Progenitor cell of endocrine pancreas (in vitro differentiated cells): ENCODE results near the gene HYDIN. TPM values are rescaled to one million over a fixed set of nuclear protein-coding genes. Genes with fewer than 3 reads are reported as not detected.

Source experiments
- DNase-seq: peaks from one replicate; pipeline ENCODE4 v3.0.0; 2021; ENCODE audit warnings: low spot score; ENCODE audit not compliant: unreplicated experiment
- H3K27ac Mint-ChIP-seq: 2 replicates; pipeline ENCODE4 v1.8.0; 2021; ENCODE audit warnings: mild to moderate bottlenecking, moderate library complexity, mixed read lengths
- H3K27me3 Mint-ChIP-seq: 2 replicates; pipeline ENCODE4 v1.8.0; 2021; ENCODE audit warnings: mixed read lengths
- H3K36me3 Mint-ChIP-seq: 2 replicates; pipeline ENCODE4 v1.8.0; 2022; ENCODE audit warnings: mixed read lengths; ENCODE audit not compliant: insufficient read depth
- H3K4me1 Mint-ChIP-seq: 2 replicates; pipeline ENCODE4 v1.8.0; 2021; ENCODE audit warnings: low read depth, mixed read lengths
- H3K4me3 Mint-ChIP-seq: 2 replicates; pipeline ENCODE4 v1.8.0; 2021; ENCODE audit warnings: low read depth, mild to moderate bottlenecking, moderate library complexity, mixed read lengths
- H3K9me3 Mint-ChIP-seq: 2 replicates; pipeline ENCODE4 v1.8.0; 2021; ENCODE audit warnings: low read depth, mixed read lengths
- total RNA-seq: library from RNA; stranded (reverse); gene quantifications from 2 replicates; pipeline ENCODE4 v1.2.1, GENCODE V29; 2021
- TF ChIP-seq, protein P1 (sequence below): fragments of 200-600 bp; sonication (generic); IDR thresholded peaks from one replicate; pipeline ENCODE4 v1.5.0; 2021; ENCODE audit warnings: antibody characterized with exemption, mild to moderate bottlenecking; ENCODE audit not compliant: unreplicated experiment

HYDIN gene
- total RNA-seq, 1 donor from 2014 or later, result 21.7 TPM

DNA sequence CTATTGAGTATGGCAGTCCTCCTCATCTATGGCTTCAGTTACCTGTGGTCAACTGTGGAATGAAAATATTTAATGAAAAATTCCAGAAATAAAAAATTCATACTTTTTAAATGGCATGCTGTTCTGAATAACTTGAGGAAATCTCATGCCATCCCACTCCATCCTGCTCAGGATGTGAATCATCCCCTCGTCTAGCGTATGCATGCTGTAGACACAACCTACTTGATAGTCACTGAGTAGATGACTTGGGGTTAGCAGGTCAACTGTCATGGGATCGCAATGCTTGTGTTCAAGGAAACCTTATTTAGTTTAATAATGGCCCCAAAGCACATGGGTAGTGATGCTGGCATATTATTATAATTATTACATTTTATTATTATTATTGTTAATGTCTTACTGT lies 424.7 kb downstream of the HYDIN start:
- peaks cover 38% of the 10 kb centered on the region for H3K27me3 Mint-ChIP-seq
- TF ChIP-seq, protein P1, sequence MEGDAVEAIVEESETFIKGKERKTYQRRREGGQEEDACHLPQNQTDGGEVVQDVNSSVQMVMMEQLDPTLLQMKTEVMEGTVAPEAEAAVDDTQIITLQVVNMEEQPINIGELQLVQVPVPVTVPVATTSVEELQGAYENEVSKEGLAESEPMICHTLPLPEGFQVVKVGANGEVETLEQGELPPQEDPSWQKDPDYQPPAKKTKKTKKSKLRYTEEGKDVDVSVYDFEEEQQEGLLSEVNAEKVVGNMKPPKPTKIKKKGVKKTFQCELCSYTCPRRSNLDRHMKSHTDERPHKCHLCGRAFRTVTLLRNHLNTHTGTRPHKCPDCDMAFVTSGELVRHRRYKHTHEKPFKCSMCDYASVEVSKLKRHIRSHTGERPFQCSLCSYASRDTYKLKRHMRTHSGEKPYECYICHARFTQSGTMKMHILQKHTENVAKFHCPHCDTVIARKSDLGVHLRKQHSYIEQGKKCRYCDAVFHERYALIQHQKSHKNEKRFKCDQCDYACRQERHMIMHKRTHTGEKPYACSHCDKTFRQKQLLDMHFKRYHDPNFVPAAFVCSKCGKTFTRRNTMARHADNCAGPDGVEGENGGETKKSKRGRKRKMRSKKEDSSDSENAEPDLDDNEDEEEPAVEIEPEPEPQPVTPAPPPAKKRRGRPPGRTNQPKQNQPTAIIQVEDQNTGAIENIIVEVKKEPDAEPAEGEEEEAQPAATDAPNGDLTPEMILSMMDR, result no peak
- H3K4me3 Mint-ChIP-seq, result no peak overlapping the region
- no peaks in the 10 kb centered on the region for H3K36me3 Mint-ChIP-seq
- peaks cover 4% of the 10 kb centered on the region for H3K9me3 Mint-ChIP-seq
- H3K4me1 Mint-ChIP-seq, result no peaks in the 10 kb centered on the region
- no peak for DNase-seq
- H3K27ac Mint-ChIP-seq, result no peak overlapping the region

DNA sequence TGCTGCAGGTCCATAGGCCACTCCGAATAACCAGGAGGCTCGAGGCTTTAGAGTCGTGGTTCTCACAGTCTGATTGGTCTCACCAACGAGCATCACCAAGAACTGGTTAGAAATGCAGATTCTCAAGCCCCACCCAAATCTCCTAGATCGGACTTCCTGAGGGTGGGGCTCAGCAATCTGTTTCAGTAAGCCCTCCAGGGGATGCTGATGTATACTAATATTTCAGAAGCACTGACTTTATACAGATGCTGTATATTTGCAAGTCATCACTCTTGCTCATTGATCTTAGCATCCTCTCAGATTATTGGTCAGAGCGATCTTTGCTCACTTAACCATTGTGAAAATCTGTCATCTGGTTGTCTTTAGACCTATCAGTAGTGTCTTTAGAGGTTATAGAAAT lies 425.1 kb downstream of the HYDIN start:
- no peak for DNase-seq

DNA sequence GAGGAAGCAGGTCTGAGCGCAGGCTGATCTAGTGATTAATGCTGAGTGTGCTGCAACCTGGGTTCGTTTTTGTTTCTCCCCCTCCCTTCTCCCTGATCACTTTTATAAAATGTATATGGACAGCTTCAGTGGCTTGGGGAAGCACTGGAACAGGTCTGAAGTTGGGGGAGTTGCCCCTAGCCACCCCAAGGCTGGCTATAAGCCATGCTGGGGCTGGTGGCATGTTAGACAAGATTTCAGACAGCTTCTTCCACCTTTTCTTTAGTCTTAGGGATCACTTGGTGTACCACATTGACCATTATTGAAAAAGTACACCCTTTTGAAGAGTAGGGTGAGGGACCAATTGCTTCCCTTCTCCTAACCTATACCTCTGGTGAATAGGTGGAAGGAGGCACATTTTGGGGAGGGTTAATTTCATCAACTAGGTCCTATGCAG lies 425.8 kb downstream of the HYDIN start:
- DNase-seq, result no peak
- TF ChIP-seq, protein P1, result no peak
- Mint-ChIP-seq H3K4me1 (peaks cover 8% of the 10 kb centered on the region), H3K27ac (no peak overlapping the region), H3K9me3 (peaks cover 4% of the 10 kb centered on the region), H3K27me3 (peaks cover 38% of the 10 kb centered on the region), H3K36me3 (no peaks in the 10 kb centered on the region), H3K4me3 (no peak overlapping the region)

More for the DNA sequence above, 425.1 kb downstream of the HYDIN start:
- peaks cover 2% of the 10 kb centered on the region for H3K4me1 Mint-ChIP-seq
- no peaks in the 10 kb centered on the region for H3K36me3 Mint-ChIP-seq
- TF ChIP-seq, protein P1, result no peak
- H3K27me3 Mint-ChIP-seq, result peaks cover 38% of the 10 kb centered on the region
- no peak overlapping the region for H3K27ac Mint-ChIP-seq
- H3K4me3 Mint-ChIP-seq, result no peak overlapping the region
- H3K9me3 Mint-ChIP-seq, result peaks cover 4% of the 10 kb centered on the region

DNA sequence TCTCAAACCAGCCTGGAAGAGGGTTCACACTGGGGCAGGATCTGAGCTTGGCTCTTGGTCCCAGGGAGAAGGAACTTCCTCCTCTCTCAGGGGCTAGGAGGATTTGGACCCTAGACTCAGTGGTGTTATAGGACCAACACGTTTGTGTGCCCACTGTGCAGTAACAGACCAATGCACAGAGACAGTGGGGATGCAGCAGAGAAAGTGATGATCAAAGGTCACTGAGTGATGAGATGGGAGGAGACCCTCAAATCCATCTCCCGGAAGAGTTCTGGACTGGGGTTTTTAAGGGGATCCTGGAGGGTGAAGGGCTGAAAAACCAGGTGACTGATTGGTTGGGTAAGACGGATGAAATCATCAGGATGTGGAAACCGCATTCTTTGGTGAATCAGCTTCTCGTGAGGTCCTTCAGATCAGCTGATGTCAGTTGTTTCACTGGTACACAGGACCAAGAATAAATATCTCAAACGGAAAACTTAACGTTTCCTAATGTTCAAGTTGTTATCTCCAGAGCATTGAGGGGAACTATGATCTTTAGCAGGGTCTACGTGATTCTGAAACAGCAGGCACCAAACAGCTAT lies 426.3 kb downstream of the HYDIN start:
- Mint-ChIP-seq H3K36me3 (no peaks in the 10 kb centered on the region), H3K27ac (no peak overlapping the region), H3K27me3 (peaks cover 38% of the 10 kb centered on the region), H3K4me1 (peaks cover 10% of the 10 kb centered on the region), H3K9me3 (peaks cover 4% of the 10 kb centered on the region), H3K4me3 (no peak overlapping the region)
- DNase-seq, result no peak
- TF ChIP-seq, protein P1, result no peak

DNA sequence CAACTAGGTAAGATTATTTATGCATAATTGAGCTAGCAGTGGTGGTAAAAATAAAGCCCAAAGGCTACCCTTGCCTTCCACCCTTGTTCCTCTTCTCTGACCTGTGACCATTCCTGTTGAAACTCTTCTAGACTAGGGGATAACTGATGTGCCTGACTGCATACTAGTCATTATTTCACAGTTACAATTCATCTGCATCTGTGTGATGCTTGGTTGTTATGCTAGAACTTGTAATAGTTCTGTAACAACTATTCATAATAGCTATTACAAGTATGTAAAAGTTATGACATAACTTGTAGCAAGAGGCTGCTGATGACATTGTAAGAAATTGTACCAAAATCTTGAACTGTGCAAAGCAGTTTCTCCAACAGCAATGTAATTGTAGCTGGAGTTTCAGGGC lies 427.2 kb downstream of the HYDIN start:
- no peak for DNase-seq
- peaks cover 38% of the 10 kb centered on the region for H3K27me3 Mint-ChIP-seq
- no peak overlapping the region for H3K4me3 Mint-ChIP-seq

More for the DNA sequence above, 427.2 kb downstream of the HYDIN start:
- peaks cover 12% of the 10 kb centered on the region for H3K4me1 Mint-ChIP-seq
- no peak overlapping the region for H3K27ac Mint-ChIP-seq
- TF ChIP-seq, protein P1, result no peak
- H3K36me3 Mint-ChIP-seq, result no peaks in the 10 kb centered on the region
- H3K9me3 Mint-ChIP-seq, result peaks cover 4% of the 10 kb centered on the region
